Ectodermal cell (in vitro differentiated cells): ENCODE results near the gene GLRA1.
"Not testable (repeated sequence)": the region's sequence is repeated elsewhere in the genome, so short reads cannot be mapped to it uniquely, and the experiment has no call there.

Experiments used
- H3K27ac ChIP-seq: 2 replicates; pipeline ENCODE4 v1.7.0; 2013; ENCODE audit warnings: mild to moderate bottlenecking, low read depth, low read length; ENCODE audit not compliant: insufficient read depth, poor library complexity, severe bottlenecking
- H3K27me3 ChIP-seq: 2 replicates; pipeline ENCODE4 v1.7.0; 2013; ENCODE audit warnings: mild to moderate bottlenecking, low read length; ENCODE audit not compliant: insufficient read depth, control insufficient read depth, poor library complexity, severe bottlenecking
- H3K36me3 ChIP-seq: one replicate; pipeline ENCODE4 v1.7.0; 2013; ENCODE audit warnings: low read length; ENCODE audit not compliant: control insufficient read depth, insufficient read depth
- H3K4me1 ChIP-seq: one replicate; pipeline ENCODE4 v1.7.0; 2013; ENCODE audit warnings: low read length; ENCODE audit not compliant: control insufficient read depth, insufficient read depth
- H3K4me3 ChIP-seq: 2 replicates; pipeline ENCODE4 v1.7.0; 2013; ENCODE audit warnings: low read depth, low read length, control low read depth; ENCODE audit not compliant: insufficient read depth
- H3K9me3 ChIP-seq: 2 replicates; pipeline ENCODE4 v1.7.0; 2013; ENCODE audit warnings: mild to moderate bottlenecking, low read length, moderate library complexity; ENCODE audit not compliant: control insufficient read depth
- WGBS, 2 experiments: methylation state at CpG; one replicate each; pipeline ENCODE4 v1.1.7; 2013; ENCODE audit warnings: missing lambda C conversion rate in 2 of 2; 5-methylcytosine and 5-hydroxymethylcytosine counted together

Gene GLRA1

DNA sequence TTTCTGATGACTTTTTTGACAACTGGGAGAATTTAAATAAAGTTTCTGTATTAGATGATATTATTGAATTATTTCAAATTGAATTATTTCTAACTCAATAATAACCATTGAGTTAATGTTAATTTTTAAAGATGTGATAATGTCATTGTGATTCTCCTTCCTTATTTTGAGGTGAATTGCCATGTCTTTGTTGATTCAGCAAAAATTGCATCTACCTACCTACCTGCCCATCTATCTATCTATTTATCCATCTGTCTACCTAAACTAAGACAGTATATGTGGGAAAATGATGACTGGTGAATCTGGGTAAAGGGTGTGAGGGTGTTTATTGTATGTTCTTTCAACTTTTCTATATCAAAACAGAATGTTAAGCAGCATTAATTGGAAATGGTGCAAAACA, 77.9 kb downstream of the GLRA1 start:
- no peaks in the 10 kb centered on the region for H3K4me1 ChIP-seq
- H3K27me3 ChIP-seq: no peaks in the 10 kb centered on the region
- no peak overlapping the region for H3K4me3 ChIP-seq
- no peak overlapping the region for H3K27ac ChIP-seq
- H3K9me3 ChIP-seq: no peaks in the 10 kb centered on the region
- H3K36me3 ChIP-seq: no peaks in the 10 kb centered on the region

DNA sequence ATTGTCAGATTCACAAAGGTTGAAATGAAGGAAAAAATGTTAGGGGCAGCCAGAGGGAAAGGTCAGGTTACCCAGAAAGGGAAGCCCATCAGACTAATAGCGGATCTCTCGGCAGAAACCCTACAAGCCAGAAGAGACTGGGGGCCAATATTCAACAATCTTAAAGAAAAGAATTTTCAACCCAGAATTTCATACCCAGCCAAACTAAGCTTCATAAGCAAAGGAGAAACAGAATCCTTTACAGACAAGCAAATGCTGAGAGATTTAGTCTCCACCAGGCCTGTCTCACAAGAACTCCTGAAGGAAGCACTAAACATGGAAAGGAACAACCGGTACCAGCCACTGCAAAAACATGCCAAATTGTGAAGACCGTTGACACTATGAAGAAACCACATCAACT, 91.8 kb downstream of the GLRA1 start:
- not testable (repeated sequence) for H3K27me3 ChIP-seq, H3K4me3 ChIP-seq, H3K36me3 ChIP-seq, H3K9me3 ChIP-seq, H3K27ac ChIP-seq, H3K4me1 ChIP-seq
- 88 to 94% methylated on average over 4 of the region's 4 CpGs for WGBS, 2 experiments

DNA sequence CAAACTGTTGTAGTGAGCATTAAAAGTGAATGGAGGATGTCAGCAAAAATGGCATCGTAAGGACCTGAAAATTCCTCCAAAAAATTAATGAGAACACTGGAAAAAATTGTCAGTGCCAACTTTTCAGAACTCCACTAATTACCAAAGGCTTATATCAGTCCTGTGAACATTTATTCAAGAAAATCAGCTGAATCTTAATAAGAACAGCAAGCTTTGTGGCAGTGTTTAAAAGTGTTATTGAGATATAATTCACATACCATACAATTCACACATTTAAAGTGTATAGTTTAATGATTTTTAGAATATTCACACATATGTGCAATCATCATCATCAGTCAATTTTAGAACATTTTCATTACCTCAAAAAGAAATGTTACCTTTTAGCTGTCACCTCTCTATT, 95.3 kb downstream of the GLRA1 start:
- 88 to 91% methylated on average over 1 of the region's 1 CpG for WGBS, 2 experiments
- Histone ChIP-seq H3K4me1 (no peaks in the 10 kb centered on the region), H3K27ac (no peak overlapping the region), H3K4me3 (no peak overlapping the region), H3K9me3 (no peaks in the 10 kb centered on the region), H3K27me3 (no peaks in the 10 kb centered on the region), H3K36me3 (peaks cover 4% of the 10 kb centered on the region)

DNA sequence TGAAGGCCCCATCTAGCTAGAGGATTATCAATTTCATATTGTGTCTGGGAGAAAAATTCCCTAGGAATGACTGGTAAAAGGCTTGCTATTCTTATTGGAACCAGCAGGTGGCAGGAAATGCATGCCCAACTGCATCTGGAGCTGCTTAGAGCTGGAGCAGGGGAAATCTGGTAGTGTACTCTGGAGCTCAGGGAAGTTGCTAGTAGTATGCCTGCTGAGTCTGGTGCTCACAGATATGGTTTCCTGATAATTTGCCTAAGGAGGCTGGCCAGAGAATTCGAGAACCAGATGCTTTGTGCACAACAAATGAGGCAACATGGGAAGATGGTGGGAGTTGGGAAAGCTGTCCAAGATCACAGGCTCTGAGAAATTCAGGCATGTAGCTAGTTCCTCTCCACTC, 99.2 kb downstream of the GLRA1 start:
- H3K9me3 ChIP-seq: no peaks in the 10 kb centered on the region
- no peaks in the 10 kb centered on the region for H3K4me1 ChIP-seq
- H3K27me3 ChIP-seq: no peaks in the 10 kb centered on the region
- peaks cover 4% of the 10 kb centered on the region for H3K36me3 ChIP-seq
- H3K27ac ChIP-seq: no peak overlapping the region
- WGBS, 2 experiments: 39 to 50% methylated on average over 1 of the region's 1 CpG
- no peak overlapping the region for H3K4me3 ChIP-seq

DNA sequence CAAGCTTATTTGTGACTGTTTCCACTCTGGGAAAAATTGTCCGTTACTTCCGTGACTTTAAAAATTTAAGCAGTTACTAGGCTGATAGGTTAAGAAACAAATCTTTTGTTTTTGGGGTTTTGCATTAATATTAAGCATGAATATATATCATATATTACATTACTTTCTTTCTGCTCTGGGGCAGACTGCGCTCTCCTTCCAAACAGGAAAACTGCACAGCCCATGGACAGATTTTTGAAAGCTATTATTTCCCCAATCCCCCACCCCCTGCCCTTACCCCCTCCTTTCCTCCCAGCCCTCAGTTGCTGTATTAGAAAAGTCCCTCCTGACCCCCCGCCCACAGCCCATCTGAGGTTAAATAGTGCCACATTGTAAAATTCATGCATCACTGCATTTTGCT, 102.5 kb downstream of the GLRA1 start:
- Histone ChIP-seq H3K9me3 (no peaks in the 10 kb centered on the region), H3K4me1 (no peaks in the 10 kb centered on the region), H3K36me3 (no peaks in the 10 kb centered on the region), H3K27me3 (no peaks in the 10 kb centered on the region), H3K27ac (no peak overlapping the region), H3K4me3 (no peak overlapping the region)
- WGBS, 2 experiments: 89 to 98% methylated on average over 3 to 4 of the region's 4 CpGs

DNA sequence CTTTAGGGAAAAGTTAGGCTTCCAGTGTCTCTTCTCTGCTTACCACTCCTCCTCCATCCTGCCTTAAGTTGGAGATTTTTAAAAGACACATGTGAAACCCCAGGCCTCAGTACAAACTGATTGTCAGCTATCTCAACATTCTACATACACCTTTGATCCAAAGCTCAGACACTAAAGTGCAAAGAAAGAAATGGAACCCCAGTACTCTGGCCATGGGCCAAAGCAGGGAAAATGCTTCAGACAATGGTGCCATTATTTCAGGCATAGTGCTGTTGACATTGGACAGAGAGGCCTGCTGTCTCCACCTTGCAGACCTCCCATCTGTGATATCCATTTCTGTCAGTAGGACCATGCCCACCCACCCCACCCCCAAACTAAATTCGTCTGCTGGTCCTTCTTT, 103.7 kb downstream of the GLRA1 start:
- Histone ChIP-seq H3K9me3 (no peaks in the 10 kb centered on the region), H3K36me3 (no peaks in the 10 kb centered on the region), H3K4me1 (no peaks in the 10 kb centered on the region), H3K27me3 (no peaks in the 10 kb centered on the region), H3K27ac (no peak overlapping the region), H3K4me3 (no peak overlapping the region)
- WGBS, 2 experiments: 90 to 100% methylated on average over 1 of the region's 1 CpG

DNA sequence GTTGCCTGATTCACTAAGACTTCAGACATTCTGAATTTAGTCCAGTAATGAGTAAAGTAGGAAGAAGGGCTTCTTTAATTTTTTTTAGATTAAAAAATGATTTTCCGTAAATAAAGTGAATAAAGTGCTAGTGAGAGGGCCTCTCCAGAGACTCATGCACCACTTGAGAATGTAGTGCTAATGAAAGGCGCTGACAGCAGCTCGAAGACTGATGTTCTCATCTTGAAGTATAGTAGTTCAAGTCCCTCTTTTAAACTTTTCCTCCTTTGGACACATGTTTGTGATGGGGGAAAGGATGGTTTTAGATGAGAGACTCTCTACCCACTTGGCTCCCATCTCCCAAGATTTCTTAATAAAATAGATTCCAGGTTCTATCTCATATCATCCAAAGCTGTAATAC, 104.4 kb downstream of the GLRA1 start:
- no peak overlapping the region for H3K4me3 ChIP-seq
- H3K36me3 ChIP-seq: no peaks in the 10 kb centered on the region
- H3K27me3 ChIP-seq: no peaks in the 10 kb centered on the region
- no peaks in the 10 kb centered on the region for H3K9me3 ChIP-seq
- WGBS, 2 experiments: 77 to 78% methylated on average over 3 of the region's 3 CpGs
- no peak overlapping the region for H3K27ac ChIP-seq
- no peaks in the 10 kb centered on the region for H3K4me1 ChIP-seq

DNA sequence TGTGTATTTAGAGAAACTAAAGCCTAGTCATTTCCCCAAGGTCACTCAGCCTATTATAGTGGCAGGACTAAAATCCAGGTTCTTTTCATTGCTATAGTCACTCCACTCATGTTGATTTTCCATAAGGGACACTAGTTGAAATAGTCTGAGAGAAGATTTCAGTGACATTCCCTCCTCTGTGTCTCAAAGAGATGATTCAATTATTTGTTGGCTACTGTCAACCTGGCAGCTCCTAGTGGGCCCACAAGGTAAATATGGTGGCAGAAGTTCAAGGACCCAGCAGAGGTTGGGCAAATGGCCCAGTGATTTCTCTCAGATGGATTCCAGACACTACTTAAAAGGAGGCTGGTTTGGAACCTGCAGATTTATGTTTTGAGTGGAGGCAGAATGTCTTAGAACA, 104.8 kb downstream of the GLRA1 start:
- H3K36me3 ChIP-seq: no peaks in the 10 kb centered on the region
- no peak overlapping the region for H3K4me3 ChIP-seq
- H3K27ac ChIP-seq: no peak overlapping the region
- H3K27me3 ChIP-seq: no peaks in the 10 kb centered on the region
- no peaks in the 10 kb centered on the region for H3K4me1 ChIP-seq
- no peaks in the 10 kb centered on the region for H3K9me3 ChIP-seq

DNA sequence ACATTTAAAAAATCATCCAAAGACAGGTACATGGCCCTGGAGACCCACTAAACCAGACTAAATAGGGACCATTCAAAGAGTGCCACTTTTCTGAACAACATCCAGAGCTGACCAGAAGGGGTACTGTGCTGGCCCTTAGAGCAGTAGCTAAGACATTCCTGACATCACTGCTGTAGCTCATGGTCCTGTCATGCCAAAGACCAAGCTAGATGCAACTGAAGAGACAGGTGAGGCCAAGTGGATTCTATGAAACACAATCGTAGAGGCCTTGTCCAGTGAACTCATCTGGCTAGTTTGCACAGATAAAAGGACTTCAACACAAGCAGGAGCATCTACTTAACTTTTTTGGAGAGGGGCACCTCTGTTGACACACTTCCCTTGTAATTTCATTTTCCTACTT, 109.6 kb downstream of the GLRA1 start:
- H3K4me3 ChIP-seq: no peak overlapping the region
- peaks cover 9% of the 10 kb centered on the region for H3K36me3 ChIP-seq
- no peak overlapping the region for H3K27ac ChIP-seq
- WGBS, 2 experiments: 94 to 95% methylated on average over 1 of the region's 1 CpG
- H3K4me1 ChIP-seq: no peaks in the 10 kb centered on the region
- H3K27me3 ChIP-seq: no peaks in the 10 kb centered on the region
- no peaks in the 10 kb centered on the region for H3K9me3 ChIP-seq

DNA sequence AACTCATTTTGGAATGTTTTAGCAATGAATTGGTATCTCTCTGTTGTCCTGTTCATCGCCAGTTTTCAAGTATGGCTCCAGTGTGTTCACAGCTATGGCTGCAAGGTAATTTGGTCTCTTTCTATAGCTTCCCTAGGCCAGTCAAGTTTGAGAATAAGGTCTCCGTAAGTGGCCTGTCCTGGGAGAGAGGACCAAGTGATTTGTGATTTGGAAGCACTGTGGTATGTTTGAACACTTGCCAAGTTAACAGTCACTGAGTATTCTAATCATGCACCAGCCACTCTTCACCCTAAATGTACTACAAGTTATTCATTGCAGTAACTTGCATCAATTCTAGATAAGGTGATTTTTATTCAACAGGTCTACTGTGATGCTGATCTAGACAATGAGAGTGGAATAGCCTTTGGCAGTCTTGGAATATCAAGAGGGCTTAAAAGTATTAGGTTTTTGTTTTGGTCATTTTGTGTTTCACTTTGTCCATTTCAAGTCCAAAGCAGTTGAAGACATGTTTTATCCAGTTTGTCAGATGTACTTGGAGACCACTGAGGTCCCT, 111.8 kb downstream of the GLRA1 start:
- Histone ChIP-seq H3K4me1 (no peaks in the 10 kb centered on the region), H3K4me3 (no peak overlapping the region), H3K27ac (no peak overlapping the region), H3K9me3 (no peaks in the 10 kb centered on the region), H3K36me3 (peaks cover 21% of the 10 kb centered on the region), H3K27me3 (no peaks in the 10 kb centered on the region)
- WGBS, 2 experiments: 93 to 96% methylated on average over 2 of the region's 2 CpGs

DNA sequence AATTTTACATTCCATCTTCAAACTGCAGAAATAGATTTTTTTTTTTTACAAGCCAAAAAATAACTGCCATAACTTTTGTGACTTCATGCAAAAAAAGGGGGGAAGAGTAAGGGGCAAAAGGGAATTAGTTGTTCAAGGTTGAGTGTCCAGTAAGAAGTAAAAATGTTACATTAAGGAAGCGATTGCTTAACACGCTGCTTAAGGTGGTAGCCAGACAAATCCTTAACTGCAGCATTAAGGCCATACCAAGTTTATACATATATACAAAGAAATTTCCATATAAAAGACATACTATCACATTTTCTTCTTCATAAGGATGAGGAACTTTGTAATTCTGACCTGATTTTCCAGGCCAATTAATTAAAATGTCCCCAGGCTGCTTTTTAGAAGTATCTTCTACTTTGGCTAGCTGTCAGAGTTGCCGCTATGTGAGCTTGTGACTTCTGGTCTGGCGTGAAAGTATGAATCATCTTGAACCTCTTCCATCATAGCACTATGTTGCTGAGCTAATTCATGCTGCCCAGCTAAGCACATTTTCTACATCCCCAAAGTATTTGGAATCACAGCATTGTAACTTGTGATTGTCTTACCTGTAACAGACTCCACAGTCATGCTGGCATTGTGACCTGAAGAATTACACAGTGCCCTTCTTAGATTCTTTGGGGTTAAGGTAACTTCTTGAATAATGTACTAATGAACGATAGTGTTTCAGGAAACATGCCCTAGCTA, 112.9 kb downstream of the GLRA1 start:
- Histone ChIP-seq H3K4me3 (no peak overlapping the region), H3K27ac (no peak overlapping the region), H3K27me3 (no peaks in the 10 kb centered on the region), H3K4me1 (no peaks in the 10 kb centered on the region), H3K36me3 (peaks cover 26% of the 10 kb centered on the region), H3K9me3 (no peaks in the 10 kb centered on the region)
- 92 to 98% methylated on average over 5 of the region's 5 CpGs for WGBS, 2 experiments
